ENCODE data around the gene ISM2. TPM values are rescaled to one million over a fixed set of nuclear protein-coding genes. Genes with fewer than 3 reads are reported as not detected.

Gene ISM2
- total and polyA plus RNA-seq, 8 donors, result 0.23 to 0.37 TPM; not detected in 6

- intact Hi-C loops (cut with DNase I; ENCODE audit: low total_unique reads), result no loop called here
- H3K4me1 ChIP-seq, result no peaks in the 10 kb centered on the region
- no peak for DNase-seq
- WGBS, 5 donors, result 91 to 95% (median 92%) methylated on average over 8 of the region's 8 CpGs
- no peak overlapping the region for H3K4me3 ChIP-seq
- H3K36me3 ChIP-seq, result peaks cover 27 to 98% (median 88%) of the 10 kb centered on the region in 4 donors
- TF ChIP-seq POLR2AphosphoS5 (IDR thresholded peaks at IDR 0.05) (no peak), EP300 (IDR thresholded peaks at IDR 0.05) (no peak), POLR2A (IDR thresholded peaks at IDR 0.05) (no peak), CTCF (IDR thresholded peaks at IDR 0.05) (no peak)
- H3K9me3 ChIP-seq, result no peaks in the 10 kb centered on the region
- no peak overlapping the region for H3K27ac ChIP-seq
- H3K27me3 ChIP-seq, result no peaks in the 10 kb centered on the region
Observed at GRCh38 chr14:77511486-77512162, 13.0 kb upstream of the ISM2 start.

GRCh38 chr14:77509366-77509765 lies 10.8 kb upstream of the ISM2 start:
- no peak for TF ChIP-seq EP300 (IDR thresholded peaks at IDR 0.05)
- no peak for TF ChIP-seq POLR2A (IDR thresholded peaks at IDR 0.05)
- no peak for TF ChIP-seq CTCF (IDR thresholded peaks at IDR 0.05)
- TF ChIP-seq POLR2AphosphoS5 (IDR thresholded peaks at IDR 0.05), result no peak
- intact Hi-C loops (cut with DNase I; ENCODE audit: low total_unique reads), result no loop called here
- H3K4me3 ChIP-seq, result no peak overlapping the region
- no peak for DNase-seq
- H3K9me3 ChIP-seq, result no peaks in the 10 kb centered on the region
- peaks cover 23 to 85% (median 74%) of the 10 kb centered on the region in 4 donors for H3K36me3 ChIP-seq
- H3K27ac ChIP-seq, result no peak overlapping the region
- no peaks in the 10 kb centered on the region for H3K27me3 ChIP-seq
- H3K4me1 ChIP-seq, result no peaks in the 10 kb centered on the region
- WGBS, 5 donors, result 79 to 92% (median 90%) methylated on average over 4 of the region's 4 CpGs

- intact Hi-C loops (cut with DNase I; ENCODE audit: low total_unique reads), result no loop called here
- no peaks in the 10 kb centered on the region for H3K4me1 ChIP-seq
Observed at GRCh38 chr14:77508876-77509275, 10.3 kb upstream of the ISM2 start.

GRCh38 chr14:77508249-77508648 lies 9.6 kb upstream of the ISM2 start:
- intact Hi-C loops (cut with DNase I; ENCODE audit: low total_unique reads), result no loop called here
- WGBS, 5 donors, result 87 to 96% (median 93%) methylated on average over 4 of the region's 4 CpGs

More at GRCh38 chr14:77508876-77509275, 10.3 kb upstream of the ISM2 start:
- WGBS, 5 donors, result 91 to 94% (median 93%) methylated on average over 3 of the region's 3 CpGs
- peaks cover 0 to 3% (median 1%) of the 10 kb centered on the region in 4 donors for H3K9me3 ChIP-seq
- no peak overlapping the region for H3K4me3 ChIP-seq
- no peak for DNase-seq
- no peak for TF ChIP-seq CTCF (IDR thresholded peaks at IDR 0.05)
- no peak for TF ChIP-seq EP300 (IDR thresholded peaks at IDR 0.05)
- TF ChIP-seq POLR2AphosphoS5 (IDR thresholded peaks at IDR 0.05), result no peak
- TF ChIP-seq POLR2A (IDR thresholded peaks at IDR 0.05), result no peak
- peaks cover 23 to 80% (median 69%) of the 10 kb centered on the region in 4 donors for H3K36me3 ChIP-seq
- no peaks in the 10 kb centered on the region for H3K27me3 ChIP-seq
- no peak overlapping the region for H3K27ac ChIP-seq

More at GRCh38 chr14:77508249-77508648, 9.6 kb upstream of the ISM2 start:
- Histone ChIP-seq H3K4me1 (no peaks in the 10 kb centered on the region), H3K9me3 (peaks cover 0 to 10% (median 4%) of the 10 kb centered on the region in 4 donors), H3K27me3 (no peaks in the 10 kb centered on the region), H3K36me3 (peaks cover 23 to 73% (median 67%) of the 10 kb centered on the region in 4 donors), H3K4me3 (no peak overlapping the region), H3K27ac (no peak overlapping the region)
- DNase-seq, result no peak
- TF ChIP-seq EP300 (IDR thresholded peaks at IDR 0.05) (no peak), POLR2AphosphoS5 (IDR thresholded peaks at IDR 0.05) (no peak), POLR2A (IDR thresholded peaks at IDR 0.05) (no peak), CTCF (IDR thresholded peaks at IDR 0.05) (no peak)

All from stomach (tissue), 9 donors.